GM12874 (cell line): ENCODE data around the gene SPARC.

Experiments used
- CTCF ChIP-seq: IDR thresholded peaks from 2 replicates; pipeline ENCODE4 v1.5.1; 2011; ENCODE audit warnings: low read depth, mild to moderate bottlenecking, control low read depth, low read length, moderate library complexity; ENCODE audit not compliant: insufficient read depth

Gene SPARC

GRCh38 chr5:151620461-151620840, 66.3 kb downstream of the SPARC start:
- no peak for TF ChIP-seq CTCF

- TF ChIP-seq CTCF = no peak
Observed at GRCh38 chr5:151619812-151620460, 66.8 kb downstream of the SPARC start.

- TF ChIP-seq CTCF = no peak
Observed at GRCh38 chr5:151618907-151619306, 67.8 kb downstream of the SPARC start.

GRCh38 chr5:151617841-151618710, 68.6 kb downstream of the SPARC start:
- TF ChIP-seq CTCF = no peak

GRCh38 chr5:151617383-151617840, 69.3 kb downstream of the SPARC start:
- no peak for TF ChIP-seq CTCF

GRCh38 chr5:151615431-151615830, 71.3 kb downstream of the SPARC start:
- TF ChIP-seq CTCF = no peak

GRCh38 chr5:151614565-151614964, 72.2 kb downstream of the SPARC start:
- no peak for TF ChIP-seq CTCF
